GM12878 (cell line): Measurements from ENCODE around the gene LDHAL6B.

Experiments
- BHLHE40 ChIP-seq, 2 experiments: fragments of 450-650 bp in 1 of 2; IDR thresholded peaks; 2 replicates each; pipeline ENCODE4 v1.6.1; 2011 to 2017; ENCODE audit warnings: low read depth in 2 of 2, borderline replicate concordance in 1 of 2, improper control_type of control experiment in 1 of 2, low read length in 1 of 2, mild to moderate bottlenecking in 1 of 2
- CTCF ChIP-seq, 3 experiments: IDR thresholded peaks in 2 of 3; conservative IDR thresholded peaks in 1 of 3; 2 replicates each; pipeline ENCODE4 v1.5.1; 2011; ENCODE audit warnings: low read depth in 3 of 3, low read length in 3 of 3, mild to moderate bottlenecking in 3 of 3, control low read depth in 2 of 3, moderate library complexity in 2 of 3, inconsistent platforms in 1 of 3, mixed read lengths in 1 of 3; ENCODE audit not compliant: control insufficient read depth in 2 of 3, insufficient read depth in 1 of 3; ENCODE audit errors: extremely low read depth in 1 of 3
- GATAD2B ChIP-seq: fragments of 450-650 bp; conservative IDR thresholded peaks from 2 replicates; pipeline ENCODE4 v1.6.1; 2017; ENCODE audit warnings: low read depth, mild to moderate bottlenecking, moderate library complexity
- SP1 ChIP-seq: IDR thresholded peaks from one replicate; pipeline ENCODE4 v1.6.1; 2011; ENCODE audit warnings: low read depth, low read length
- TCF3 ChIP-seq: IDR thresholded peaks from 2 replicates; pipeline ENCODE4 v1.6.1; 2012; ENCODE audit warnings: low read depth, mild to moderate bottlenecking, low read length, borderline replicate concordance; ENCODE audit not compliant: insufficient read depth
- TF ChIP-seq, protein P1 (sequence below): fragments of 450-650 bp; IDR thresholded peaks from 2 replicates; pipeline ENCODE4 v1.6.1; 2017; ENCODE audit warnings: antibody characterized with exemption, mild to moderate bottlenecking, moderate library complexity
- TF ChIP-seq, protein P2 (sequence below): IDR thresholded peaks from 2 replicates; pipeline ENCODE4 v1.6.1; 2011; ENCODE audit warnings: mild to moderate bottlenecking, low read depth, low read length, moderate library complexity; ENCODE audit not compliant: insufficient replicate concordance

- TF ChIP-seq CTCF (IDR thresholded peaks at IDR 0.05 in 2 of 3, conservative IDR thresholded peaks at IDR 0.05 in 1 of 3; ENCODE audit: control insufficient read depth in 2 of 3, extremely low read depth in 1 of 3, insufficient read depth in 1 of 3, low read depth in 3 of 3, low read length in 3 of 3) (no peak), BHLHE40 (IDR thresholded peaks at IDR 0.05; ENCODE audit: borderline replicate concordance in 1 of 2, low read depth in 2 of 2, low read length in 1 of 2) (no peak), SP1 (no peak), GATAD2B (no peak), TCF3 (no peak)
- TF ChIP-seq, protein P1, sequence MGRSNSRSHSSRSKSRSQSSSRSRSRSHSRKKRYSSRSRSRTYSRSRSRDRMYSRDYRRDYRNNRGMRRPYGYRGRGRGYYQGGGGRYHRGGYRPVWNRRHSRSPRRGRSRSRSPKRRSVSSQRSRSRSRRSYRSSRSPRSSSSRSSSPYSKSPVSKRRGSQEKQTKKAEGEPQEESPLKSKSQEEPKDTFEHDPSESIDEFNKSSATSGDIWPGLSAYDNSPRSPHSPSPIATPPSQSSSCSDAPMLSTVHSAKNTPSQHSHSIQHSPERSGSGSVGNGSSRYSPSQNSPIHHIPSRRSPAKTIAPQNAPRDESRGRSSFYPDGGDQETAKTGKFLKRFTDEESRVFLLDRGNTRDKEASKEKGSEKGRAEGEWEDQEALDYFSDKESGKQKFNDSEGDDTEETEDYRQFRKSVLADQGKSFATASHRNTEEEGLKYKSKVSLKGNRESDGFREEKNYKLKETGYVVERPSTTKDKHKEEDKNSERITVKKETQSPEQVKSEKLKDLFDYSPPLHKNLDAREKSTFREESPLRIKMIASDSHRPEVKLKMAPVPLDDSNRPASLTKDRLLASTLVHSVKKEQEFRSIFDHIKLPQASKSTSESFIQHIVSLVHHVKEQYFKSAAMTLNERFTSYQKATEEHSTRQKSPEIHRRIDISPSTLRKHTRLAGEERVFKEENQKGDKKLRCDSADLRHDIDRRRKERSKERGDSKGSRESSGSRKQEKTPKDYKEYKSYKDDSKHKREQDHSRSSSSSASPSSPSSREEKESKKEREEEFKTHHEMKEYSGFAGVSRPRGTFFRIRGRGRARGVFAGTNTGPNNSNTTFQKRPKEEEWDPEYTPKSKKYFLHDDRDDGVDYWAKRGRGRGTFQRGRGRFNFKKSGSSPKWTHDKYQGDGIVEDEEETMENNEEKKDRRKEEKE = no peak
- TF ChIP-seq, protein P2, sequence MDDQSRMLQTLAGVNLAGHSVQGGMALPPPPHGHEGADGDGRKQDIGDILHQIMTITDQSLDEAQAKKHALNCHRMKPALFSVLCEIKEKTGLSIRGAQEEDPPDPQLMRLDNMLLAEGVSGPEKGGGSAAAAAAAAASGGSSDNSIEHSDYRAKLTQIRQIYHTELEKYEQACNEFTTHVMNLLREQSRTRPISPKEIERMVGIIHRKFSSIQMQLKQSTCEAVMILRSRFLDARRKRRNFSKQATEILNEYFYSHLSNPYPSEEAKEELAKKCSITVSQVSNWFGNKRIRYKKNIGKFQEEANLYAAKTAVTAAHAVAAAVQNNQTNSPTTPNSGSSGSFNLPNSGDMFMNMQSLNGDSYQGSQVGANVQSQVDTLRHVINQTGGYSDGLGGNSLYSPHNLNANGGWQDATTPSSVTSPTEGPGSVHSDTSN = no peak
Observed at GRCh38 chr15:59179717-59180116, 26.9 kb upstream of the LDHAL6B start.
